ENCODE data around the gene ZIC2.

ZIC2 gene

GRCh38 chr13:99959540-99960230 lies 21.9 kb upstream of the ZIC2 start:
- no peak for DNase-seq

GRCh38 chr13:99960663-99961311 lies 20.8 kb upstream of the ZIC2 start:
- DNase-seq, result no peak

GRCh38 chr13:99961636-99962035 lies 19.9 kb upstream of the ZIC2 start:
- DNase-seq, result no peak

- no peak for DNase-seq
These were observed 19.3 kb upstream of the ZIC2 start for GRCh38 chr13:99962242-99962641.

- DNase-seq, result no peak
These were observed 17.7 kb upstream of the ZIC2 start for GRCh38 chr13:99963816-99964339.

GRCh38 chr13:99965329-99966000 lies 16.1 kb upstream of the ZIC2 start:
- no peak for DNase-seq

- no peak for DNase-seq
These were observed 15.3 kb upstream of the ZIC2 start for GRCh38 chr13:99966064-99966805.

- no peak for DNase-seq
These were observed 14.1 kb upstream of the ZIC2 start for GRCh38 chr13:99967498-99967868.

GRCh38 chr13:99967869-99968520 lies 13.6 kb upstream of the ZIC2 start:
- no peak for DNase-seq

- no peak for DNase-seq
These were observed 12.8 kb upstream of the ZIC2 start for GRCh38 chr13:99968521-99969452.

- DNase-seq, result no peak
These were observed 12.1 kb upstream of the ZIC2 start for GRCh38 chr13:99969453-99969918.

GRCh38 chr13:99969919-99970650 lies 11.5 kb upstream of the ZIC2 start:
- peak in 1 of 2 experiments; percentile 13 for DNase-seq

- DNase-seq, result no peak
These were observed 10.7 kb upstream of the ZIC2 start for GRCh38 chr13:99970651-99971575.

- no peak for DNase-seq
These were observed 9.9 kb upstream of the ZIC2 start, which contains the start of gene ZIC5 for GRCh38 chr13:99971576-99972189. ZIC5 (minus strand) TSS chr13:99971767; CDS start chr13:99971603, 164 bp downstream.

GRCh38 chr13:99972190-99972731 lies 9.3 kb upstream of the ZIC2 start:
- DNase-seq, result no peak

GRCh38 chr13:99973163-99973807 lies 8.3 kb upstream of the ZIC2 start:
- no peak for DNase-seq

GRCh38 chr13:99973808-99974185 lies 7.8 kb upstream of the ZIC2 start:
- DNase-seq, result no peak

GRCh38 chr13:99974296-99974938 lies 7.2 kb upstream of the ZIC2 start:
- DNase-seq, result no peak
